GM23338 (cell line): ENCODE results near the gene TEKT5. TPM values are rescaled to one million over a fixed set of nuclear protein-coding genes. Genes with fewer than 3 reads are reported as not detected.

Source experiments
- ATAC-seq: fragments of 200-7000 bp; cut with Tn5 transposase; 3 replicates; pipeline ENCODE4 v1.9.1; 2020
- DNase-seq: peaks from one replicate; pipeline ENCODE4 v3.0.0-alpha.2; 2015; ENCODE audit warnings: low spot score
- H2AFZ ChIP-seq: fragments of 200-600 bp; sonication (generic); 2 replicates; pipeline ENCODE4 v1.8.0; 2016; ENCODE audit warnings: antibody characterized with exemption, mild to moderate bottlenecking, moderate library complexity
- H3F3A ChIP-seq: fragments of 200-600 bp; sonication (generic); replicated peaks from 2 replicates; pipeline ENCODE4 v1.8.0; 2017; ENCODE audit warnings: antibody characterized with exemption, mixed run types, low read depth
- H3K27ac ChIP-seq: fragments of 200-600 bp; sonication (generic); 2 replicates; pipeline ENCODE4 v1.6.1; 2016; ENCODE audit warnings: low read depth
- H3K27me3 ChIP-seq: fragments of 200-600 bp; sonication (generic); 2 replicates; pipeline ENCODE4 v1.8.0; 2016; ENCODE audit warnings: mild to moderate bottlenecking, mixed run types, moderate library complexity; ENCODE audit not compliant: insufficient read depth
- H3K36me3 ChIP-seq: fragments of 200-600 bp; sonication (generic); 2 replicates; pipeline ENCODE4 v1.8.0; 2016; ENCODE audit warnings: mild to moderate bottlenecking; ENCODE audit not compliant: insufficient read depth
- H3K4me1 ChIP-seq: fragments of 200-600 bp; sonication (generic); 2 replicates; pipeline ENCODE4 v1.8.0; 2016; ENCODE audit warnings: mild to moderate bottlenecking, moderate library complexity; ENCODE audit not compliant: insufficient read depth
- H3K4me2 ChIP-seq: fragments of 200-600 bp; sonication (generic); 2 replicates; pipeline ENCODE4 v1.7.1; 2017; ENCODE audit warnings: mixed run types
- H3K4me3 ChIP-seq: fragments of 200-600 bp; sonication (generic); 2 replicates; pipeline ENCODE4 v1.6.1; 2016; ENCODE audit warnings: mixed run types
- H3K79me2 ChIP-seq: fragments of 200-600 bp; sonication (generic); replicated peaks from 2 replicates; pipeline ENCODE4 v1.8.0; 2017; ENCODE audit warnings: mild to moderate bottlenecking; ENCODE audit not compliant: insufficient read depth
- H3K9me2 ChIP-seq: fragments of 200-600 bp; sonication (generic); 2 replicates; pipeline ENCODE4 v1.8.0; 2017; ENCODE audit not compliant: insufficient read depth
- H4K20me1 ChIP-seq: fragments of 200-600 bp; sonication (generic); replicated peaks from 2 replicates; pipeline ENCODE4 v1.8.0; 2017; ENCODE audit warnings: mild to moderate bottlenecking; ENCODE audit not compliant: insufficient read depth
- H3K27ac Mint-ChIP-seq: 2 replicates; pipeline ENCODE4 v1.8.0; 2020; ENCODE audit warnings: inconsistent platforms, mild to moderate bottlenecking, moderate library complexity, mixed read lengths
- H3K27me3 Mint-ChIP-seq: 3 replicates; pipeline ENCODE4 v1.8.0; 2022; ENCODE audit warnings: low read depth, mild to moderate bottlenecking, moderate library complexity, mixed read lengths, inconsistent platforms; ENCODE audit not compliant: insufficient read depth, poor library complexity
- H3K36me3 Mint-ChIP-seq: 3 replicates; pipeline ENCODE4 v1.8.0; 2021; ENCODE audit warnings: low read depth, mild to moderate bottlenecking, inconsistent platforms, moderate library complexity, mixed read lengths
- H3K4me1 Mint-ChIP-seq: 3 replicates; pipeline ENCODE4 v1.8.0; 2020; ENCODE audit warnings: mild to moderate bottlenecking, inconsistent platforms, mixed read lengths
- H3K4me3 Mint-ChIP-seq: 3 replicates; pipeline ENCODE4 v1.8.0; 2021; ENCODE audit warnings: moderate library complexity, mild to moderate bottlenecking, inconsistent platforms, mixed read lengths
- H3K9me3 Mint-ChIP-seq: 3 replicates; pipeline ENCODE4 v1.8.0; 2020; ENCODE audit warnings: moderate library complexity, mild to moderate bottlenecking, inconsistent platforms, mixed read lengths
- CREB1 ChIP-seq: fragments of 250-450 bp; sonication (Bioruptor Pico); IDR thresholded peaks from 2 replicates; pipeline ENCODE4 v1.5.0; 2020; ENCODE audit warnings: low read depth, mild to moderate bottlenecking, moderate library complexity
- CTCF ChIP-seq, 2 experiments: fragments of 200-600 bp in 1 of 2; sonication (generic) in 1 of 2; conservative IDR thresholded peaks; 2 replicates each; pipeline versions ENCODE4 v1.5.1 to v1.6.1; 2016 to 2017; ENCODE audit warnings: antibody characterized with exemption in 2 of 2, low read depth in 2 of 2, mild to moderate bottlenecking in 2 of 2, moderate library complexity in 1 of 2
- ETS1 ChIP-seq: IDR thresholded peaks from 2 replicates; pipeline ENCODE4 v1.6.1; 2016; ENCODE audit warnings: antibody characterized with exemption
- EZH2phosphoT487 ChIP-seq: fragments of 200-600 bp; sonication (generic); IDR thresholded peaks from one replicate; pipeline ENCODE4 v1.8.1; 2018; ENCODE audit warnings: antibody characterized with exemption; ENCODE audit not compliant: unreplicated experiment
- JUNB ChIP-seq: IDR thresholded peaks from one replicate; pipeline ENCODE4 v1.6.1; 2016; ENCODE audit warnings: antibody characterized with exemption; ENCODE audit not compliant: unreplicated experiment
- NANOG ChIP-seq: IDR thresholded peaks from 2 replicates; pipeline ENCODE4 v1.6.1; 2016; ENCODE audit warnings: antibody characterized with exemption, borderline replicate concordance
- STAT1 ChIP-seq: IDR thresholded peaks from one replicate; pipeline ENCODE4 v1.6.1; 2016; ENCODE audit warnings: antibody characterized with exemption; ENCODE audit not compliant: unreplicated experiment
- ZNF331 ChIP-seq: fragments of 250-450 bp; sonication (Bioruptor Pico); IDR thresholded peaks from 2 replicates; pipeline ENCODE4 v1.5.0; 2020; ENCODE audit warnings: low read depth, mild to moderate bottlenecking, moderate library complexity
- polyA plus RNA-seq: library from polyadenylated mRNA; unstranded; fragments of >200 nt; fragmentation: Nextera tagmentation; extraction: Ambion mirVana; gene quantifications from 2 replicates; pipeline ENCODE4 v1.2.1, GENCODE V29; 2016
- small RNA-seq: library from RNA; depleted of rRNA; stranded (forward); fragments of <200 nt; gene quantifications from one replicate; pipeline ENCODE3, GENCODE V24; 2014; ENCODE audit warnings: low replicate concordance
- total RNA-seq: library from RNA; depleted of rRNA; stranded (reverse); fragments of >200 nt; shearing (Covaris generic); gene quantifications from 2 replicates; pipeline ENCODE4 v1.2.3, GENCODE V29; 2014; rRNA removed

TEKT5 gene
- total and polyA plus RNA-seq, 2 experiments from 2014 or later = 0.52 TPM; not detected in 1

GRCh38 chr16:10578474-10579316 is 116.0 kb downstream of the TEKT5 start:
- no peak for ATAC-seq
- no peak overlapping the region for H2AFZ ChIP-seq
- TF ChIP-seq STAT1 (no peak), ZNF331 (CRISPR knock-in tag) (no peak), ETS1 (no peak), NANOG (no peak), JUNB (no peak), CREB1 (CRISPR knock-in tag) (no peak), EZH2phosphoT487 (no peak), CTCF (conservative IDR thresholded peaks at IDR 0.05; ENCODE audit: low read depth in 2 of 2) (no peak)
- H3K27ac ChIP-seq = no peak overlapping the region
- H3K36me3 ChIP-seq = no peaks in the 10 kb centered on the region
- Mint-ChIP-seq H3K36me3 (no peaks in the 10 kb centered on the region; the same call in 2 of the 3 replicates), H3K27ac (no peak overlapping the region), H3K4me3 (no peak overlapping the region), H3K9me3 (no peaks in the 10 kb centered on the region; the same call in 2 of the 3 replicates), H3K27me3 (peaks cover 16% of the 10 kb centered on the region), H3K4me1 (peaks cover 56% of the 10 kb centered on the region)
- H3K4me3 ChIP-seq = no peak overlapping the region
- 0 out of 2 replicates have a peak overlapping the region, but pooled peaks have one; percentile 94 for H3K4me2 ChIP-seq
- 0 out of 2 replicates have a peak, but pooled peaks cover 3% of the 10 kb centered on the region for H3F3A ChIP-seq
- 0 out of 2 replicates have a peak, but pooled peaks cover 4% of the 10 kb centered on the region for H3K79me2 ChIP-seq
- H3K9me2 ChIP-seq = no peaks in the 10 kb centered on the region
- H4K20me1 ChIP-seq = no peaks in the 10 kb centered on the region
- peaks cover 32% of the 10 kb centered on the region for H3K4me1 ChIP-seq
- no peaks in the 10 kb centered on the region for H3K27me3 ChIP-seq
- no peak for DNase-seq

Small RNA genes lying within 50 kb of the gene (small RNA-seq; reads per million reads assigned to genes)
- not detected for gene MTND4LP24
- not detected for gene MTND6P33

Other genes with a start within 250 kb of the TEKT5 start
- gene EMP2, start 114.3 kb downstream of the TEKT5 start, total RNA-seq = 7.3 and 7.4 TPM in 2 replicates
- gene EMP2, start 114.3 kb downstream of the TEKT5 start, polyA plus RNA-seq = 34.2 and 40.1 TPM in 2 replicates
- gene NUBP1, start 48.9 kb upstream of the TEKT5 start, total RNA-seq = 22.8 and 29.1 TPM in 2 replicates
- 41.2 and 44.0 TPM in 2 replicates for gene NUBP1, start 48.9 kb upstream of the TEKT5 start, polyA plus RNA-seq
- 1.6 and 4.5 TPM in 2 replicates for gene TVP23A, start 123.9 kb upstream of the TEKT5 start, total RNA-seq
- gene TVP23A, start 123.9 kb upstream of the TEKT5 start, polyA plus RNA-seq = 2.8 and 3.3 TPM in 2 replicates
- 0.10 TPM in 1 of 2 replicates, not detected in the other for gene CIITA, start 182.3 kb upstream of the TEKT5 start, total RNA-seq
- gene CIITA, start 182.3 kb upstream of the TEKT5 start, polyA plus RNA-seq = 0.57 and 1.2 TPM in 2 replicates
- 56.5 and 58.2 TPM in 2 replicates for gene DEXI, start 247.5 kb upstream of the TEKT5 start, total RNA-seq
- 25.7 and 26.5 TPM in 2 replicates for gene DEXI, start 247.5 kb upstream of the TEKT5 start, polyA plus RNA-seq
- 17.3 and 24.1 TPM in 2 replicates for gene CLEC16A, start 249.6 kb upstream of the TEKT5 start, total RNA-seq
- gene CLEC16A, start 249.6 kb upstream of the TEKT5 start, polyA plus RNA-seq = 8.4 and 9.9 TPM in 2 replicates